Measurements from ENCODE around the gene MAP3K5. TPM values are rescaled to one million over a fixed set of nuclear protein-coding genes. Genes with fewer than 3 reads are reported as not detected.

Gene MAP3K5
- total and polyA plus RNA-seq, 9 of the 15 experiments (the other 6 are each of a cell fraction or from before 2014, with no cell fraction given): 2.2 to 13.0 (median 9.9) TPM

- TF ChIP-seq RBFOX2 (IDR thresholded peaks at IDR 0.05; ENCODE audit: low read depth, low read length) (no peak), PKNOX1 (IDR thresholded peaks at IDR 0.05) (peak; percentile 8; the same call in 1 of the 2 replicates), GTF2A2 (tag; IDR thresholded peaks at IDR 0.05) (no peak), IFI16 (CRISPR knock-in tag; IDR thresholded peaks at IDR 0.05) (no peak), TCF3 (CRISPR knock-in tag; IDR thresholded peaks at IDR 0.05) (0 out of 2 replicates have a peak, but pooled peaks have one; percentile 12), ZNF511 (CRISPR knock-in tag; IDR thresholded peaks at IDR 0.05) (no peak), ZNF592 (IDR thresholded peaks at IDR 0.05) (0 out of 2 replicates have a peak, but pooled peaks have one; percentile 37), ATF3 (IDR thresholded peaks at IDR 0.05) (no peak), ATF3 (CRISPR knock-in tag; conservative IDR thresholded peaks at IDR 0.05) (no peak), NR1H2 (CRISPR knock-in tag; IDR thresholded peaks at IDR 0.05) (no peak), ATF7 (IDR thresholded peaks at IDR 0.05) (no peak), L3MBTL2 (IDR thresholded peaks at IDR 0.05) (no peak), PATZ1 (CRISPR knock-in tag; IDR thresholded peaks at IDR 0.05; ENCODE audit: borderline replicate concordance) (no peak), MEIS2 (IDR thresholded peaks at IDR 0.05; ENCODE audit: partially characterized antibody) (peak; percentile 24), EGR1 (conservative IDR thresholded peaks at IDR 0.05) (peak; percentile 43; the same call in 1 of the 2 replicates), PHB (CRISPR knock-in tag; IDR thresholded peaks at IDR 0.05) (no peak), NRF1 (conservative IDR thresholded peaks at IDR 0.05 in 1 of 2, IDR thresholded peaks at IDR 0.05 in 1 of 2) (no peak), ZNF444 (CRISPR knock-in tag; IDR thresholded peaks at IDR 0.05) (no peak), ARID1B (IDR thresholded peaks at IDR 0.05) (peak; percentile 20; the same call in 1 of the 2 replicates), TAF7 (tag; IDR thresholded peaks at IDR 0.05) (no peak), HDAC3 (IDR thresholded peaks at IDR 0.05; ENCODE audit: borderline replicate concordance, partially characterized antibody) (no peak)
These were observed 42.8 kb downstream of the MAP3K5 start (continued) for GRCh38 chr6:136749359-136749997.
